22Rv1 (cell line): ENCODE data around the gene CDY1.
"Not testable (repeated sequence)": the region's sequence is repeated elsewhere in the genome, so short reads cannot be mapped to it uniquely, and the experiment has no call there.

Experiments used
- H3K27ac ChIP-seq: fragments of 450-650 bp; 2 replicates; pipeline ENCODE4 v1.5.1; 2017

The CDY1 gene, protein sequence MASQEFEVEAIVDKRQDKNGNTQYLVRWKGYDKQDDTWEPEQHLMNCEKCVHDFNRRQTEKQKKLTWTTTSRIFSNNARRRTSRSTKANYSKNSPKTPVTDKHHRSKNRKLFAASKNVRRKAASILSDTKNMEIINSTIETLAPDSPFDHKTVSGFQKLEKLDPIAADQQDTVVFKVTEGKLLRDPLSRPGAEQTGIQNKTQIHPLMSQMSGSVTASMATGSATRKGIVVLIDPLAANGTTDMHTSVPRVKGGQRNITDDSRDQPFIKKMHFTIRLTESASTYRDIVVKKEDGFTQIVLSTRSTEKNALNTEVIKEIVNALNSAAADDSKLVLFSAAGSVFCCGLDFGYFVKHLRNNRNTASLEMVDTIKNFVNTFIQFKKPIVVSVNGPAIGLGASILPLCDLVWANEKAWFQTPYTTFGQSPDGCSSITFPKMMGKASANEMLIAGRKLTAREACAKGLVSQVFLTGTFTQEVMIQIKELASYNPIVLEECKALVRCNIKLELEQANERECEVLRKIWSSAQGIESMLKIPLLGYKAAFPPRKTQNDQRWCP

DNA sequence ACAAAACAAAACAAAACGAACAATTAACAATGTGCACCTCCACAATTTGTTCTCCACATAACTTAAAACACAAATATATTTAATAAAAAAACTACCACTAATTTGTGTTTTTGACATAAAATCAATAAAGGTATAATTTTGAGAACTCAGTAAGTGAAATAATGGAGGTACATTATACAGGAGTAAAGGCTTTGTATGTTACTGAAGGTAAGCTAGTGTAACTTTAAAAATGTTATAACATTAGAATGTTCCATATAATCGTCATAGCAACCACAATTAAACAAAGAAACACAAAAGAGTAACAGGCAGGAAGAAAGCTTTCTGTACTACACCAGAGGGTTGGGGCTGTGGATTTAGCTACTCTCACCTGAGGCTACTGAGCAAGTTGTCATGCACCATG, at the start of gene CDY1:
CDY1 (plus strand) TSS at position 301 of the 400 bp plus-strand sequence. CDS start 326 bp downstream, outside the sequence.
- not testable (repeated sequence) for H3K27ac ChIP-seq

DNA sequence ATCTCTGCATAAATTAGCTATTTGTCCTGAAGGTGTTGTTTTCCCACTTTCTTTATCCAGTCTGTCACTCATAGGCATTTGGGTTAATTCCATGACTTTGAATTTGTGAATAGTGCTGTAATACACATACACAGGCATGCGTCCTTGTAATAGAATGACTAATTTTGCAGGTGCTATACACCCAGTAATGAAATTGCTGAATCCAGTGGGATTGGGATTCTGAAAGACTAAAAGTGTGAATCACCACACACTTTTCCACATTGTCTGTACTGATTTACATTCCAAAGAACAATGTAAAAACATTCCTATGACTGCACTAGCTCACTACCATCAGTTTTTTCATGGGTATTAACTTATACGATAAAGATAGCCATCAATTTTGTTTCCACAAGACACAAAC, 28.6 kb upstream of the CDY1 start:
- H3K27ac ChIP-seq, result not testable (repeated sequence)

DNA sequence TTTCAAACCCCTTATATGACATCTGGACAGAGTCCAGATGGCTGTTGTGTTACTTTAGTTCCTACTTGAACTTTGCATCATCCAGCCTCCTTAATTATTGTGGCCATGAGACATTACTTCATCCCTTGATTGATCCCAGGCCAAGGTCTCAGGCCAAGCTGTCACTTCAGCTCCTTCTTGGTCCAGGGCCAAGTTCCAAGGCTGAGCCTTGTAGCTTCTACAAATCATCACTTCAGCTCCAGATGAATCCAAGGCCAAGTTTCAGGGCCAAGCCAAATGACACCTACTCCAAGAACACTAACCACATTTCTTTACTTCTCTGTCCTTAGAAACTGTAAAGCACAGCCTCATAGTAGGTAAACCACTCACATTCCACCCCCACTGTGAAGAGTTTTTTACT, 1.7 kb upstream of the CDY1 start:
- not testable (repeated sequence) for H3K27ac ChIP-seq

DNA sequence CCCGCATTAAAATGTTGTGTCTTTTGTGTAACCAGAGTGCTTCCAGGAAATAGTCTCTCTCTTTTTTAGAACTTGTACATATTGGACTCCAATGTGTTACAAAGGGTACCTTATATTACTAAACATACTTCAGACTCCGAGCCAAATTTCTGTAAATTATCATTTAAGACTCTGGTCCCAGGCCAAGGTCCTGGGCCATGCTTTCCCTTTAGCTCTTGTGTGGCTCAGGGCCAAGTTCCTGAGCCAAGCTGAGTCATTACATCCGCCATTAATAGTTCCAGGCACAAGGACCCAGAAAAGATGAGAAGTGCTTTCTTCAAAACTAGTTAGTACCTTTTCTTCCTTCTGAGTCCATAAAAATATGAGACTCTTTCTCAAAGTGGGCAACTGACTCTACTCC, 4.6 kb downstream of the CDY1 start:
- not testable (repeated sequence) for H3K27ac ChIP-seq

DNA sequence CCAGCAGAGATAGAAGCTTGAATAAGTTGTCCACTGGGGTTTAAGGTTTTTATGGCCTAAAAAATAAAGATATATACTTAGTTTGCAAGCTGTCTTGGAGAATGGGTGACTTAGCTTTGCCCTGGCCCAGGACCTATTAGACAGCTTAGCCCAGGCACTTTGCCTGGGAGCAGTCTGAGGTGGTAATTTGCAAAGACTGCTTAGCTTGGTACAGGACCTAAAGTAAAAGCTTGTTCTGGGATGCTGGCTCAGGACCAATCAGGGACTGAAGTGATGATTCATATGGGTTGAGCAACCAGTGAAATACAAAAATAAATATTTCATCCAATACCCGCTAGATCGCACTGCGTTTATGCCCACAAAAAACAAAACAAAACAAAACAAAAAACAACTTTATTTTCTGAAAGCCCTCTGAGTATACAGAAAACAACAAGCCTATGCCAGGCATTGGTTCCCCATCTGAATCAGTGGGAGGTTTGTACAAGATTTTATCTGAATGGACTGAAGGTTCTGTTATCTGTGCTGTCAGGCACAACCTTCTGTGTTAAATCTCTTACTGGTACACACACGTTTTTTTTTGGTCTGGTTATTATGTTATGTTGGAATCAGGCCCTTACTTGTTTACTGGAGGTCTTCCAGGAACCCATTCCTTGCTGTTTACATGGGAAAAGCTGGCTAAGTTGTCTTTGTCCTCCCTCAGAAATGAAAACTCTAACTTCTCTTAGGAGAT, 8.6 kb downstream of the CDY1 start:
- not testable (repeated sequence) for H3K27ac ChIP-seq

DNA sequence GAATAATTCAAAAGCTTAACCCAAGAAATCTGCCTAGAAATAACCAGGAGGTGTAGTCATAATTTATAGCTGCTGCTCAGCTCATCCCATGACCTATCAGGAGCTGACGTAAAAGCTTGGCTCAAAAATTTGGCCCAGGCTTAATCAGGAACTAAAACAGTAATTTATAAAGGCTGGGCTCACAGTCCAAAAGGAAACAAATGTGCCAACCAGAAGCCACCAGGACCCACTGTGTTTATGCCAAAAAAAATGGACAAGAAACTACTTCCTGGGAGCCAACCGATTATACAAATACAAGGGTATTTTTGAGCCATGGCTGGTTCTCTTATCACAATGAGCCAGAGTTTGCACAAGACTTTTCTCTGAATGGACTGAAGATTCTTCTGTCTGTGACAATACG, 17.9 kb downstream of the CDY1 start:
- not testable (repeated sequence) for H3K27ac ChIP-seq

DNA sequence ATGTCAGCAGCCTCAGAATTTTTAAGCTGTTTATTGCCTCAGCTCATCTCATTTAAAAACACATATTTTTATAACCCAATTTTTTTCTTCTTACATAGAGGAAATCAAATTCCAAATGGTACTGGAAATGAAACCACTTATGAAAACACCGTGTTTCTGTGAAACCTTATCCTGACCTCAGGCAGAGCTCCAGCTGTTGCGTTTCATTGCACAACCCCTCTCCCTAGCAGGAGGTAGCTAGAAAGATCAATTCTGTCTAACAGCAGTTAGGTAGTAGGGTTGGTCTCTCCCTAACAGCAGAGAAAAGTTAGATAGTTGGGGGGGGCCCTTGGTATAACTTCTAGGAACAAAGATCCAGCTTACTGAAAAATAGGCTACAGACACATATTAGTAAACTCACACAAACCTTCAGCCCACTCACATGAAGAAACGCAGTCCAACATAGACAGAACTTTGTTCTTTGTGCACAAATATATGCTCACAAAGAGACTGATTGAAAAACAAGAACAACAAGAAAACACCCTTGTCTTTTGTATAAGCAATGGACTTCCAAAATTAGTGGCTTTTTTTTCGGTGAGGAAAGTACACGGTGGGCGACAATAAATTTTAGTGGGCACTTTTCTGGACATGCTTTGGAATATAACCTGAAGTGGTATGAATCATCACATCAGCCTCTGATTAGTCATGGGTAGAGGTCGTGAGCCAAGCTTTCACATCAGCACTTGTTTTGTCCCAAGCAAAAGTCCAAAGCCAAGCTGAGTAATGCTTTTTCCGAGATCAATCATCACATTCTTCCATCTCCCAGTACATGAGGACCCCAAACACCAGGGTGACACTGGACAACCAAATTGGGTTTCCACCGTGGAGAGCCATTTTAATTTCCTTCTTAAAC, 21.4 kb downstream of the CDY1 start:
- H3K27ac ChIP-seq, result not testable (repeated sequence)
